Endothelial cell (in vitro differentiated cells): Measurements from ENCODE around the gene EFCAB9. TPM values are rescaled to one million over a fixed set of nuclear protein-coding genes. Genes with fewer than 3 reads are reported as not detected.

ENCODE experiments used
- DNase-seq: peaks from one replicate; pipeline ENCODE4 v3.0.0; 2021; ENCODE audit warnings: low spot score
- H3K27ac Mint-ChIP-seq: one replicate; pipeline ENCODE4 v1.8.0; 2021; ENCODE audit warnings: mixed read lengths, inconsistent platforms; ENCODE audit not compliant: unreplicated experiment
- H3K27me3 Mint-ChIP-seq: one replicate; pipeline ENCODE4 v1.8.0; 2021; ENCODE audit warnings: mild to moderate bottlenecking, moderate library complexity, mixed read lengths, inconsistent platforms; ENCODE audit not compliant: unreplicated experiment
- H3K36me3 Mint-ChIP-seq: one replicate; pipeline ENCODE4 v1.8.0; 2021; ENCODE audit warnings: mild to moderate bottlenecking, low read depth, mixed read lengths, inconsistent platforms; ENCODE audit not compliant: unreplicated experiment
- H3K4me1 Mint-ChIP-seq: one replicate; pipeline ENCODE4 v1.8.0; 2021; ENCODE audit warnings: mild to moderate bottlenecking, mixed read lengths, inconsistent platforms; ENCODE audit not compliant: unreplicated experiment
- H3K4me3 Mint-ChIP-seq: one replicate; pipeline ENCODE4 v1.8.0; 2021; ENCODE audit warnings: mild to moderate bottlenecking, mixed read lengths, inconsistent platforms; ENCODE audit not compliant: unreplicated experiment
- H3K9me3 Mint-ChIP-seq: one replicate; pipeline ENCODE4 v1.8.0; 2021; ENCODE audit warnings: mixed read lengths, inconsistent platforms; ENCODE audit not compliant: unreplicated experiment
- CTCF ChIP-seq: fragments of 200-600 bp; sonication (generic); IDR thresholded peaks from one replicate; pipeline ENCODE4 v1.5.0; 2021; ENCODE audit warnings: antibody characterized with exemption; ENCODE audit not compliant: unreplicated experiment
- total RNA-seq: library from RNA; stranded (reverse); fragmentation: NEBNext Ultra II Directional; extraction: Animal tissue kit (Norgen Biotek cat#: 25700); gene quantifications from one replicate; pipeline ENCODE4 v1.2.1, GENCODE V29; 2021; ENCODE audit not compliant: unreplicated experiment

The EFCAB9 gene
- total RNA-seq, 1 donor from 2014 or later: not detected

- peaks cover 30% of the 10 kb centered on the region for H3K36me3 Mint-ChIP-seq
- H3K9me3 Mint-ChIP-seq: no peaks in the 10 kb centered on the region
- H3K27ac Mint-ChIP-seq: no peak overlapping the region
- peak overlapping the region; percentile 15 for H3K4me3 Mint-ChIP-seq
- H3K4me1 Mint-ChIP-seq: no peaks in the 10 kb centered on the region
- no peak for TF ChIP-seq CTCF
- DNase-seq: no peak
- peaks cover 2% of the 10 kb centered on the region for H3K27me3 Mint-ChIP-seq
Measured at GRCh38 chr5:172223901-172224873, 30.2 kb downstream of the EFCAB9 start.

- Mint-ChIP-seq H3K36me3 (peaks cover 29% of the 10 kb centered on the region), H3K9me3 (no peaks in the 10 kb centered on the region), H3K27me3 (peaks cover 2% of the 10 kb centered on the region), H3K4me3 (no peak overlapping the region), H3K27ac (no peak overlapping the region), H3K4me1 (no peaks in the 10 kb centered on the region)
- no peak for TF ChIP-seq CTCF
- no peak for DNase-seq
Measured at GRCh38 chr5:172224996-172225395, 31.0 kb downstream of the EFCAB9 start.

GRCh38 chr5:172229904-172230303, 35.9 kb downstream of the EFCAB9 start:
- no peak for DNase-seq
- Mint-ChIP-seq H3K4me1 (peaks cover 4% of the 10 kb centered on the region), H3K9me3 (no peaks in the 10 kb centered on the region), H3K36me3 (peaks cover 14% of the 10 kb centered on the region), H3K27ac (no peak overlapping the region), H3K27me3 (no peaks in the 10 kb centered on the region), H3K4me3 (no peak overlapping the region)
- no peak for TF ChIP-seq CTCF

GRCh38 chr5:172234031-172234430, 40.1 kb downstream of the EFCAB9 start:
- no peak for TF ChIP-seq CTCF
- no peak for DNase-seq
- Mint-ChIP-seq H3K27ac (no peak overlapping the region), H3K9me3 (no peaks in the 10 kb centered on the region), H3K4me3 (no peak overlapping the region), H3K4me1 (peaks cover 40% of the 10 kb centered on the region), H3K27me3 (no peaks in the 10 kb centered on the region), H3K36me3 (peaks cover 13% of the 10 kb centered on the region)

GRCh38 chr5:172235132-172235780, 41.3 kb downstream of the EFCAB9 start:
- Mint-ChIP-seq H3K9me3 (no peaks in the 10 kb centered on the region), H3K27ac (peak overlapping the region; percentile 61)

More at GRCh38 chr5:172235132-172235780, 41.3 kb downstream of the EFCAB9 start:
- no peak for DNase-seq
- H3K4me3 Mint-ChIP-seq: peak overlapping the region; percentile 16
- H3K36me3 Mint-ChIP-seq: peaks cover 9% of the 10 kb centered on the region
- no peaks in the 10 kb centered on the region for H3K27me3 Mint-ChIP-seq
- TF ChIP-seq CTCF: no peak
- peaks cover 46% of the 10 kb centered on the region for H3K4me1 Mint-ChIP-seq
